ENCODE data around the gene SLC4A5.

The SLC4A5 gene

GRCh38 chr2:74313497-74313896 is 29.7 kb downstream of the SLC4A5 start:
- in situ Hi-C loops (cut with MboI; ENCODE audit: low pct_unique_long_range_greater_than_20kb, low sequenced_read_pairs, unreplicated experiment) = no loop called here
- no peak for DNase-seq (ENCODE audit: low spot score)
- no peak for TF ChIP-seq CTCF (IDR thresholded peaks at IDR 0.05; ENCODE audit: extremely low read depth, insufficient read depth, missing control alignments)

- TF ChIP-seq CTCF (IDR thresholded peaks at IDR 0.05; ENCODE audit: extremely low read depth, insufficient read depth, missing control alignments) = no peak
- DNase-seq (ENCODE audit: low spot score) = no peak
- in situ Hi-C loops (cut with MboI; ENCODE audit: low pct_unique_long_range_greater_than_20kb, low sequenced_read_pairs, unreplicated experiment) = no loop called here
These were observed 30.3 kb downstream of the SLC4A5 start for GRCh38 chr2:74312913-74313312.

- DNase-seq (ENCODE audit: low spot score) = no peak
- in situ Hi-C loops (cut with MboI; ENCODE audit: low pct_unique_long_range_greater_than_20kb, low sequenced_read_pairs, unreplicated experiment) = no loop called here
- TF ChIP-seq CTCF (IDR thresholded peaks at IDR 0.05; ENCODE audit: extremely low read depth, insufficient read depth, missing control alignments) = no peak
These were observed 35.5 kb downstream of the SLC4A5 start for GRCh38 chr2:74307720-74308119.

GRCh38 chr2:74304332-74305148 is 38.7 kb downstream of the SLC4A5 start:
- no peak for TF ChIP-seq CTCF (IDR thresholded peaks at IDR 0.05; ENCODE audit: extremely low read depth, insufficient read depth, missing control alignments)
- in situ Hi-C loops (cut with MboI; ENCODE audit: low pct_unique_long_range_greater_than_20kb, low sequenced_read_pairs, unreplicated experiment) = no loop called here
- DNase-seq (ENCODE audit: low spot score) = no peak

- TF ChIP-seq CTCF (IDR thresholded peaks at IDR 0.05; ENCODE audit: extremely low read depth, insufficient read depth, missing control alignments) = no peak
- in situ Hi-C loops (cut with MboI; ENCODE audit: low pct_unique_long_range_greater_than_20kb, low sequenced_read_pairs, unreplicated experiment) = no loop called here
- no peak for DNase-seq (ENCODE audit: low spot score)
These were observed 40.4 kb downstream of the SLC4A5 start for GRCh38 chr2:74302865-74303264.

GRCh38 chr2:74301262-74301661 is 42.0 kb downstream of the SLC4A5 start:
- in situ Hi-C loops (cut with MboI; ENCODE audit: low pct_unique_long_range_greater_than_20kb, low sequenced_read_pairs, unreplicated experiment) = no loop called here
- TF ChIP-seq CTCF (IDR thresholded peaks at IDR 0.05; ENCODE audit: extremely low read depth, insufficient read depth, missing control alignments) = no peak
- DNase-seq (ENCODE audit: low spot score) = no peak

All from GM13977 (cell line).